HG02943 (cell line): ENCODE results near the gene EIF2B2.

Source experiments
- ATAC-seq: cut with Tn5 transposase; IDR thresholded peaks from one replicate; pipeline ENCODE4 v1.9.1; 2021; ENCODE audit warnings: mild to moderate bottlenecking, low read depth, moderate library complexity; ENCODE audit not compliant: unreplicated experiment

Gene EIF2B2

DNA sequence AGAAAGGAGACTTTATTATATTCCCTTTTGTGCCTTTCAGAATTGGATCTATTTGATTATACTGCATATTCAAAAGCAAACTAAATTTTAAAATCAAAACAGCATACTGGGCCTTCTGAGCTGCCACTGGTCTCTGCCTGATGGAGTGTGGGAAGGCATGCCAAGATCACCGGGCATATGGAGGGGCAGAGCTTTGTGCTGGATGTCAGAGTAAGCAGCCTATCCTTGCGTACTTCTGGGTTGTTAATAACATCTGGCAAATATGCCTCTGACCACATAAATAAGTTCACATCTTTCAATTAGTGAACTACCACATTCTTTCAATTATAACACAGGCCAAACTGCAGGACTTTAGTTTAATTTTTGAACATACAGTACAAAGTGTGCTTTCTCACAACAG, 30.2 kb downstream of the EIF2B2 start:
- no peak for ATAC-seq

DNA sequence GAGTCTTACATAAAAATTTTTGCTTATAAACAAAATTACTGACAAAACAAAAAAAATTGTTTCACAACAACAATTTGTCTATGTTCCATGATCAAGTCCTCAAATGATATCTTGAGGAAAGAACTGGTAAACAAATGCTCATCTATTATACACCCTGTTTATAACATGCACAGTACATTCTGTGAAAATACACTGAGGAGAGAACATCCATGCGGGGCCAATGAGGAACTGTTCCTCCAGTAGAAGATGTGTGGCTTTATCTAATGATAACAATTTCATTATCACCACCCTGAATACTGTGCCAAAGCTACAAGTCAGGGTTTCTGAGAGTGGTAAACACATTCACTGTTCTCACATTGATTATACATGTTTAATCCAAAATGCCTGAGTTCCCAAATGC, 37.8 kb downstream of the EIF2B2 start:
- ATAC-seq = no peak

DNA sequence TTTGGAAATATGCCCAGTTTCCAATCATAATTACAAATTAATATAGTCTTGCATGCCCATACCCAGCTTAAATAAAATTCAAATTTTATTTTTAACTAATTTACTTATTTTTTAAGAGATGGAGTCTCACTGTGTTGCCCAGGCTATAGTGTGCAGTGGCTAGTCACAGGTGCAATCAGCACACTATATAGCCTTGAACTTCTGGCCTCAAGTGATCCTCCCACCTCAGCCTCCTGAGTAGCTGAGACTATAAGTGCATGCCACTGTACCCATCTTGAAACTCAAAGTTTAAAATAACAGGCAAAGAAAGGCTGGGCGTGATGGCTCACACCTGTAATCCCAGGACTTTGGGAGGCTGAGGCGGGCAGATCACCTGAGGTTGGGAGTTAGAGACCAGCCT, 38.2 kb downstream of the EIF2B2 start:
- no peak for ATAC-seq

DNA sequence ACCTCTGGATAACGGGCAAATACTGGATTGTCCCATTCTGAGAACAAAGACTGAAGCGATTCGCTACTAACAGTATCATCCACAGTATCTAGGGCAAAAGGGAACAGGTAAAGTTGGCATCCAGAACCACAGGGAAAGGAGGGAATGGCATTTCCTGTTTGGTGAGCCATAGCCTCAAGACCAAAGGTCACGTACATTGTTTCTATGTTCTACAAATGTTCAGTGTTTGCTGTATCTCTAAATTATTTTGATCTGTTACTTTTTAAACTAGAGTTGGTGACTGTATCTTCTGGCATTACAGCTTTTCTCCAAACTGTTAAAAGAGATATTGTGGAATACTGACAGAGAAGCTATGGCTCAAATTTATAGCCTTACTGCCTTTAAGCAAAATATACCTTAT, 38.9 kb downstream of the EIF2B2 start:
- ATAC-seq = no peak

DNA sequence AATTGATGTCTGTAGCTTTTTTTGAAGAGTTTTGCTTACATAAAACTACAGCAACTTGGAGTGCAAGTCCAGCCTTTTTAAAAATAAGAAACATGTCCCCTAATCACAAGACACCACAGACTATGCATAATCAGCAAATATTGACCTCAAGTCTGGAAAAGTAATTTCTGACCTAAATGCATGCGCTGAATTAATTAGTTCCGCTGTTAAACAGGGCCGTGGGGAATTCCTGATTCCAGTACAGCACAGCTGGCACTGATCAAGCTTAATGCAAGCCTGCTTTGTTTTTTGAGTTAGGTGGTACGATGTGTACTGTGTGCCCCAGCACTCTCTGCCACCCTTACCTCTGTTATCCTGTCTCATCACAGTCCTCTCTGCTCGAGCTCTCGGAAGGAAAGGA, 39.3 kb downstream of the EIF2B2 start:
- no peak for ATAC-seq

DNA sequence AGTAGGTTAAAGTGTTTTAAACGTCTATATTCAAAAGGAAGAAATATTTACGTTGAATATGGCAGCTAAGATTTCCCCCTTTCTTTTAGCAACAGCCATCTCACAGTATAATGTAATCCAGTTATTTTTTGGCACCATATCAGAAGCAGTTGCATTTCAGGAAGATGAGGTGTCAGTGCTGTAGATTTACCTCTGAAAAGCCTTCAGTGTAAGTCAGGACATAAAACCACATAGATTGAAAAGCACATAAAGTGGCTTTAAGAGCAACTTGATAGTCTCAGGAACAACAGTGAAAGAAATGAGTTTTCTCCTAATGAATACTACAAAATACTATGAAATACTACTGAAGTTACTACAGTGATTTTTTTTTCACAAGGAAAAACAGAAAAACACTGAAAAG, 41.6 kb downstream of the EIF2B2 start:
- no peak for ATAC-seq

DNA sequence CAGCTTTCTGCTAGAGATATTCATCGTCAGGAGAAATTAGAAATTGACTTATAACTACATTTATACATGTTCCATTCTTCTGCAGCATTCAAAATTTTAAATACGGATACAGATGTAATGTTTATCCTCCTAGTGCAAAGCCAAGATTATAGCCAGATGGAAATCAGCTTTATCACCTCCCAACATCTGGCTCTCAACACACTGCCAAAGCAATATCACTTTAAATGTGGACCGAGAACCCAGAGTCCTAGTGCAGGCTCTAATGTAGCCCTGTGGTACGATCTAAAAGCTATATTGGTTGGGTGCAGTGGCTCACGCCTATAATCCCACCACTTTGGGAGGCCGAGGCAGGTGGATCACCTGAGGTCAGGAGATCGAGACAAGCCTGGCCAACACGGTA, 42.0 kb downstream of the EIF2B2 start:
- no peak for ATAC-seq

DNA sequence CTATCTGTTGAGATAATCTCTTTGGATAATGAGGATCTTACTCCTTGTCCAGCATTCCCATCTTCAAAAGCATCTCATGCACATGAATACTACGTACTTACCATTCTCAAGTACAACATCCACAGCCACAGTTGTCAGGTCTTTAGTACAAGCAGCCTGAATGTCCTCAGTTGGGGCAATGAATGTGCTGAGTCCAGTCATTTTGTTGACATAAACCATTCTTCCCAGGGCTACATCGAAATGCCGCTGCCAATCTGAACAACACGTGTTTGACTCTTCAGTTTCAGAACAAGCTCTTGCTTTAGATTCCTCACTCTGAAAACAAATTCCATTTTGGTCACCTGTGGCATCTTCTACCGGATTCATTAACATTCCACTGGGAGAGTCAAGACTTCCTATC, 43.6 kb downstream of the EIF2B2 start:
- ATAC-seq = no peak

DNA sequence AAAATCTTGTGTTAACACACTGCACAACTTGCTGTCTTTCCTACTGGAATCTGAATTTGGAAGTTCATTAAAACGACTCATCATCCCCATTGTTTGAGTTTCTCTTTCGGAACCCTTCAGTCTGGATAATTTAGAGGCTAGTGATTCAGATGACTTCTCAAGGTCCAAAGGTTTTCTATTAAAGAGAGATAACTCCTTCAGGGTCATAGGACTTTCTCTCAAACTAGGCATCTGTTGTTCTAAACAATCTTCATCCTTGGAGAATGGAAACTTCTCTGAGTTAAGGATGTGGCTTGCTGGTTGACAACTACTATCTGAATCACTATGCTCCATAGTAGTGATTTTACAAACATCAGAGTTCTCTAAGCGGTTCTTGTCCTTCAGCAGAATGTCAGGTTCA, 44.2 kb downstream of the EIF2B2 start:
- no peak for ATAC-seq

DNA sequence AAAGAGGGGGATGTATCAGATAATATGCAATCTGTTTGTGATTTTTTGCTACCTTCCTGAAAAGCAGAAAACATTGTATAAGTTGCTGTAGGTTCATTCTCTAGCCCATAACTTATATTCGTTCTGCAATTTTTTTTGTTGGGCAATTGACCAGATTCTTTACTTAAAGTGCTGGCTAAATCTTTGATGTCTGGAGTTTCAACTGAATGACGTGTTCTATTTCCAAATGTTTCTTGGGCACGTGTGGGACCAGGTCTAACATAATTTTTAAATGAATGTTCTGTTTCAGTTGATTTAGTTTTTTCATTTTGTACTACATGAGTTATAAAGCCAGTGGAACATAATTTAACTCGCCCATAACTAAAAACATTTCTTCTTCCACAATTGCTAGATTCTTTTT, 44.8 kb downstream of the EIF2B2 start:
- no peak for ATAC-seq

DNA sequence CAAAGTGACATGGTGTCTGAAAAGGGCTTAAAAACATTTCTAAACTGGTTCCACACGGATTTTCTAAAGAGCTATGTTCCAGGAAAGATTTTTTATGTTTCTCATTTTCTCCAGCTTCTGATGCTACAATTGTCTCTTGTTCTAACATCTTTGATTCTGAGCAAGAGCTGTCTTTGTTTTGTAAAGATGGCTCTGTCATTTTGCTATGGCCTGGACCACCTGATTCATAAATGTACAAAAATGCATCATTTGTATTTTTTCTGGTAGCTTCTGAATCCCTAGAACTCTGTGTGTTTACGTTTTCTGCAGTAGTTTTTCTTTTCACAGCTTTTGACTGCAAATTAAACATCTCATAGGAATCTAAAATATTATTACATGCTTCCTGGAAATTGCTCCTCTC, 45.4 kb downstream of the EIF2B2 start:
- no peak for ATAC-seq

DNA sequence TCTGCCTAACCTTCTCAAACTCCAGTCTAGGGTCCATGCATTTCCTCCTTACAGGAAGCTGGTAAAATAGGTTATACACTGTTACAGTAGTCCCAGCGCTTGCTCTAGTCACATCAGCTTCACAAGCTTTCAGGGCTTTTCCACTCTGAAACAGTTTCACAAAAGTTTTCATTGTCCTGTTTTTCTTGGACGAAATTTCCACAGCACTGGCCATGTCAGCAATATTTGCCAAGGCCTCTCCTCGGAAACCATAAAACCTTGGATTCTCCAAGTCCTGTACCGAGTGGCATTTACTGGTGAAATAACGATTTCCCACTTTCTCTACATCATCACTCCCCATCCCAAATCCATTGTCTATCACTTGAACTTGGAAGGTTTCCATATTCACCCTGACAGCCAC, 46.4 kb downstream of the EIF2B2 start:
- no peak for ATAC-seq

DNA sequence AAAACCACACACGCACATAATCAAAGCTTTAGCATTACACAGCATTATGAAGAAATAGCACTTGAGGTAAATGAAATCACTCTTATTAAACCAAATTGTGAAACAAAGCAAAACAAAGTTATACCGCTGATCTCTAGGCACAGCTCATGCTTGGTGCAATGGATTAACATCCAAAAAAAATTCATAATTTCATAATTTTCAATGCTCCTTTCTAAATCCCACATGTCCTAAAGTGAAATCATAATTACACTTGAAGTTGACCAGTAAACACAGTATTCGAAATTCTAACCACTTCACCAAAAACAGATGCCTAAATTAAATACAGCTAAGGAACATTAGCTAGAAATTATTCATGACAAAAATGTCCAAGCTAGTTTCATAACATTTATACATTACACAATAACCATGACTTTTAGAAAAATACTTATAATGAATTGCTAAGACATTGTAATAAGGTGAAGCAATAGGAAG, 47.0 kb downstream of the EIF2B2 start:
- no peak for ATAC-seq

DNA sequence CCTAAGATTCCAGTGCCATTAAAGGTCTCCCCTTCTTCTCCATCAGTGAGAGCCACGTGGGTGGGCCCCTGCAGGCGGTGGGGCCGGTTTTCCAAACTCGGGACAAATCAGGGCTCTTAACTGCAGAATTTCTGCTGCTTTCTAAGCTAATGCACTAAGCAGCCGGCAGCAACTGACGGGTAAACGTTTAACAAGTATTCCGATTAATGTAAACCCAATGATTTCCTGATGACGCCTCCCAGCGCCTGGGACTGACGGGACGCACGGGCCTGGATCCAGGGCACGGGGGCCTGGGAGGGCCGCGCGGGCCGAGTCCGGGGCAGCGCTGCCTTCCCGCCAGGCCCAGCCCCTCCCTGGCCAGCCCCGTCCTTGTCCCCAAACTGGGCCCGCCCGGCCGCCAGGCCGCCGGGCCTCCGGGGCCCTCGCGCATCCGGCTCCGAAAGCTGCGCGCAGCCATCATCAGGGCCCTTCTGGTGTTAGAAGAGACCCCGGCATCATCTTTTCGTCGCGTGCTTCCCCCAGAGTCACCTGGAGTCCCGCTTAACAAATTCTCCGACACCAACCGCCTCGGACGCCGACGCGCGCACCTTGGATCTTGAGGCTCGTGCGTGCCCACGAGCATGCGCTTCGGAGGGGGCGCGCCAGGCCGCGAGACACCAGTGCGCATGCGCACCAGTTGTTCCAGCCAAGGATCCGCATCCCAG, 48.3 kb downstream of the EIF2B2 start, which contains the start of gene MLH3:
Gene MLH3, minus strand, starts transcription at position 616 of the 704 bp plus-strand sequence. CDS start 1,812 bp downstream, outside the sequence.
- peak; percentile 74 for ATAC-seq

DNA sequence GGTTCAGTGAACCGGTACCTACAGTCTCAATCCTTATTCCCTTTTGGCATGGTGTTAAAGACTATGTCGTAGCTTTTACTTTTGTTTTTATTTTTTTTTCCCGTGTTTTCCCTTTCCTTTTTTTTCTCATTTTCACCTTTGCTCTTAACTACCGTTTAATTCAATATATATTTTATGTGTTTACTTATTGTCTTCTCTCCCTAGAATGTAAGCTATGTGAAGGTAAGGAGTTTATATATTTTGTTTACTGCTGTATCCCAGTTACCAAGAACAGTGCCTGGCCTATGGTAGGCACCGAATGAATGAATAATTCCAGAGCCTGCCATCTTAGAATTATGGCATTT, 48.8 kb downstream of the EIF2B2 start:
- no peak for ATAC-seq

DNA sequence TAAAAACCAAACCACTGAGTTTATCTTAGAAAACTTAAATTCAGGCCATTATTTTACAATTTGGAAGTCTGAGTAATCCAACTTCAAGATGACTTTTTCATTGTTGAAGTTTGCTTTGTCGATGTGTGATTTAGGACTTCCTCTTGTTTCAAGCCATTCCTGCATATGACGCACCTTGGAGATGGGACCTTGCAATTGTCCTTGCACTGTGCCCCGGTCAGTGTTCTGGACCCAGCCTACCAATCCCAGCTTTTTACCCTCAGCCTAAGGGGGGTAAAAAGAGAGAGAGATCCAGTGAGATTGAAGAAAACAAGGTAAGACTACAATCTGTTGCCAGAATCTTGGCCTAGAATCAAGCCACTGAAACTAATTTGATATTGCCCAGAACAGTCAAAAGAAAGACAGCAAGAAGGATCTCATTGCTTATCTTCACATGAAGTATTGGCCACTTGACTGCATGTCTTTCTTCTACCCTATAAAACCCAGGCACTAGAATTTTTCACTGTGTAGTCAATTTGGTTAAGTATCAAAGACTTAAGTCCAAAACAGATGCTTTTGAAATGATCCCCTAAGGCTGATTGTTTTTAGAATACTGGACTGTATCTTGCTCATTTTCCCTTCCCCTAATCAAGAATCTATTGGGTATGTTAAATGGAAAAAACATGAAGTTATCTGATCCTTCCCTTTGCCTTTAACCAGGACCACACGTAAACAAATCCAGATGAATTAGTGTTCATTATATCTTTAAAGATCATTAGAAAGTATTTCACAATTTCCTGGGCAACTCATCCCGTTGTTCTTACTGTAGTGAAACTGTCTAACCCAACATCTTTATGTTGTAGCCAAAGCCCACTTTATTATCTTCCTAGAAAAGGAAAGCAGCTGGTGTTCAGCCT, 50.9 kb downstream of the EIF2B2 start:
- ATAC-seq = no peak

DNA sequence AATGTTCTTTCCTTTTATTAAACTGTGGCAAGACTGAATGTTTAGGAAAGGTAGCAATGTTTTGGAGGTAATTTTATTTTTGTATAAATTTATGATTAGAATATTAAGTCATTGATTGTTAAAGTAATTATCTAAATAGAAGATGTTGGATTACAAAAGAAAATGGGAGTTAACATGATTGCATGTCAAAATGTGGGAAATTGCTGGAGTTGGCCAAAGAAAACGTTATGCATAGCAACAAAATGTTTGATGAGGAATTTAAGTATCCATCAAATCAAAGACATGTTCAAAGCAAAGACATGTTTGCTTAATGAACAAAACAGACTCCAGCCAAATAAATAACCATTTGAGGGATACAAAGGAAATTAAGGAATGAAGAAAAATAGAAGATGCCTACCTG, 51.7 kb downstream of the EIF2B2 start:
- ATAC-seq = no peak

DNA sequence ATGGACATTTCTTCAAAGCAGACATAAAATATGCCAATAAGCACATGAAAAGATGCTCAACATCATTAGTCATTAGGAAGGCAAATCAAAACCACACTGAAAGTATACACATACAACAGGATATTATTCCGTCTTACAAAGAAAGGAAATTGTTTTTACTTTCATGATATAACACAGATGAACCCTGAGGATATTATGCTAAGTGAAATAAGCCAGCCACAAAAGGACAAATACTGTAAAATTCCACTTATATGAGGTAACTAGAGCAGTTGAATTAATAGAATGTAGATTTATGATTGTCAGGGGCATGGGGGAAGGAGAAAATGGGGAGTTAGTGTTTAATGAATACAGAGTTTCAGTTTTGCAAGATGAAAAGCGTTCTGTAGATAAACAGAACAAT, 56.9 kb downstream of the EIF2B2 start:
- ATAC-seq = no peak

DNA sequence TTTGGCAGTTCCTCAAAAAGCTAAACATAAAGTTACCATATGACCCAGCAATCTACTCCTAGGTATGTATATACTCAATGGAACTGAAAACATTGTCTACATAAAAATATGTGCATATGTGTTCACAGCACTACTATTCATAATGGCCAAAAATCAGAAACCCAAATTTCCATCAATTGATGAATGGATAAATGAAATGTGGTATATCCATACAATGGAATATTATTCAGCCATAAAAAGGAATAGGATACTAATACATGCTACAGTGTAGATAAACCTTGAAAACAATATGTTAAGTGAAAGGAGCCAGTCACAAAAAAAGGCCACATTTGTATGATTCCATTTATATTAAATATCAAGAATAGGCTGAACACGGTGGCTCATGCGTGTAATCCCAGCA, 57.7 kb downstream of the EIF2B2 start:
- no peak for ATAC-seq
